HEK293 (cell line): Measurements from ENCODE around the gene DNAH8.

Experiments
- CTCF ChIA-PET: fragments of 350-600 bp; formaldehyde crosslinking; extraction: SDS; loops from one replicate; lab custom pipeline; 2021; ENCODE audit warnings: antibody characterized with exemption; lab: Yijun Ruan, JAX
- POLR2A ChIA-PET: fragments of 300-600 bp; formaldehyde crosslinking; extraction: SDS; loops from one replicate; lab custom pipeline; 2020; ENCODE audit warnings: antibody characterized with exemption, inconsistent platforms; lab: Yijun Ruan, JAX
- H3K27ac ChIP-seq: fragments of 200-500 bp; sonication (Bioruptor generic); 2 replicates; pipeline ENCODE4 v1.5.1; 2014; ENCODE audit warnings: low read depth, low read length, control low read depth, inconsistent platforms; ENCODE audit errors: extremely low read depth
- H3K36me3 ChIP-seq, 2 experiments: fragments of 200-500 bp in 1 of 2; sonication (Bioruptor generic) in 1 of 2; 1 replicate in 1 of 2; 2 replicates in 1 of 2; pipeline ENCODE4 v1.5.1; 2014 to 2017; ENCODE audit warnings: inconsistent platforms in 2 of 2, low read length in 2 of 2; ENCODE audit not compliant: control insufficient read depth in 2 of 2, insufficient read depth in 1 of 2
- H3K4me1 ChIP-seq: fragments of 200-500 bp; sonication (Bioruptor generic); 2 replicates; pipeline ENCODE4 v1.5.1; 2014; ENCODE audit warnings: mild to moderate bottlenecking, low read length, inconsistent platforms; ENCODE audit not compliant: control insufficient read depth, insufficient read depth
- H3K4me3 ChIP-seq: 2 replicates; pipeline ENCODE4 v1.5.1; 2011; ENCODE audit warnings: low read depth, mild to moderate bottlenecking, control low read depth, low read length, moderate library complexity
- H3K9me3 ChIP-seq: fragments of 200-500 bp; sonication (Bioruptor generic); 2 replicates; pipeline ENCODE4 v1.5.1; 2014; ENCODE audit warnings: low read depth, low read length, inconsistent platforms; ENCODE audit not compliant: control insufficient read depth, insufficient read depth
- BCL11A ChIP-seq: fragments of 450-650 bp; formaldehyde crosslinking; IDR thresholded peaks from 2 replicates; pipeline ENCODE4 v1.5.1; 2016; ENCODE audit warnings: low read depth, missing biosample characterization, missing genetic modification characterization
- BCL11B ChIP-seq: fragments of 450-650 bp; formaldehyde crosslinking; IDR thresholded peaks from 2 replicates; pipeline ENCODE4 v1.5.1; 2016; ENCODE audit warnings: low read depth, missing biosample characterization, missing genetic modification characterization
- SALL2 ChIP-seq: fragments of 450-650 bp; formaldehyde crosslinking; IDR thresholded peaks from 2 replicates; pipeline ENCODE4 v1.5.0; 2017; ENCODE audit warnings: missing biosample characterization, mild to moderate bottlenecking, missing genetic modification characterization, borderline replicate concordance
- ZNF138 ChIP-seq: fragments of 450-650 bp; formaldehyde crosslinking; IDR thresholded peaks from 2 replicates; pipeline ENCODE4 v1.5.1; 2016; ENCODE audit warnings: missing biosample characterization, missing genetic modification characterization, borderline replicate concordance
- ZNF146 ChIP-seq: fragments of 450-650 bp; formaldehyde crosslinking; IDR thresholded peaks from 2 replicates; pipeline ENCODE4 v1.5.1; 2016; ENCODE audit warnings: missing biosample characterization, missing genetic modification characterization
- ZNF16 ChIP-seq: fragments of 450-650 bp; formaldehyde crosslinking; IDR thresholded peaks from 2 replicates; pipeline ENCODE4 v1.5.1; 2016; ENCODE audit warnings: low read depth, missing biosample characterization, missing genetic modification characterization
- ZNF37A ChIP-seq: fragments of 450-650 bp; IDR thresholded peaks from 2 replicates; pipeline ENCODE4 v1.5.1; 2018; ENCODE audit warnings: missing biosample characterization, missing genetic modification characterization
- ZNF549 ChIP-seq: fragments of 450-650 bp; IDR thresholded peaks from 2 replicates; pipeline ENCODE4 v1.5.1; 2018; ENCODE audit warnings: missing biosample characterization, missing genetic modification characterization, mild to moderate bottlenecking, inconsistent platforms, moderate library complexity
- ZNF571 ChIP-seq: fragments of 450-650 bp; formaldehyde crosslinking; IDR thresholded peaks from 2 replicates; pipeline ENCODE4 v1.5.0; 2017; ENCODE audit warnings: missing biosample characterization, missing genetic modification characterization
- TF ChIP-seq, protein P1 (sequence below): fragments of 450-650 bp; formaldehyde crosslinking; IDR thresholded peaks from 2 replicates; pipeline ENCODE4 v1.5.1; 2016; ENCODE audit warnings: missing biosample characterization, missing genetic modification characterization
- TF ChIP-seq, protein P2 (sequence below): fragments of 450-650 bp; formaldehyde crosslinking; conservative IDR thresholded peaks from 2 replicates; pipeline ENCODE4 v1.5.1; 2016; ENCODE audit warnings: low read depth, missing biosample characterization, missing genetic modification characterization
- TF ChIP-seq, protein P3 (sequence below): fragments of 450-650 bp; formaldehyde crosslinking; IDR thresholded peaks from 2 replicates; pipeline ENCODE4 v1.5.1; 2016; ENCODE audit warnings: missing biosample characterization, missing genetic modification characterization
- TF ChIP-seq, protein P4 (sequence below): fragments of 450-650 bp; formaldehyde crosslinking; IDR thresholded peaks from 2 replicates; pipeline ENCODE4 v1.5.1; 2016; ENCODE audit warnings: missing biosample characterization, missing genetic modification characterization, borderline replicate concordance
- TF ChIP-seq, protein P5 (sequence below): fragments of 450-650 bp; formaldehyde crosslinking; IDR thresholded peaks from 2 replicates; pipeline ENCODE4 v1.5.1; 2016; ENCODE audit warnings: missing biosample characterization, missing genetic modification characterization

The DNAH8 gene

DNA sequence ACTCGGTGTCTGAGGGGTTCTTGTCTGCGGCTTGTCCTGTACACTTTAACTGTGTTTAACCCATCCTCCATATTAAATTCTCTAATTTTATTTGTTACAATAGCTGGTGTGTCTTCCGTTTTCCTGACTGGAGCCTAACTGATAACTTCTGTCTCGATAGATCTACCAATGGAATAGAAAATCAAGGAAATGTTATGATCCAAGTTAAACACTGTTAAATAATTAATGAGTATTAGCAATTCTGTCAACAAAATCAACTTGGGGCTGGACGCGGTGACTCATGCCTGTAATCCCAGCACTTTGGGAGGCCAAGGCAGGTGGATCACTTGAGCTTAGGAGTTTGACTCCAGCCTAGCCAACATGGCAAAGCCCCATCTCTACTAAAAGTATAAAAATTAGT lies 81.7 kb downstream of the DNAH8 start:
- Histone ChIP-seq H3K36me3 (no peaks in the 10 kb centered on the region), H3K4me3 (no peak overlapping the region), H3K27ac (no peak overlapping the region), H3K4me1 (peaks cover 3% of the 10 kb centered on the region; the same call in 1 of the 2 replicates), H3K9me3 (no peaks in the 10 kb centered on the region)
- CTCF ChIA-PET: interaction anchor here (0.6 to 2.9 kb wide), 4 partner anchors 24 to 80 kb away, joined by 4 to 10 read pairs (median 5); no protein-coding TSS in a partner anchor
- POLR2A ChIA-PET: no interaction called here
- TF ChIP-seq SALL2 (tag by site-specific recombination) (no peak), ZNF571 (tag by site-specific recombination) (no peak), ZNF549 (tag by site-specific recombination) (no peak), BCL11A (tag by site-specific recombination) (no peak), ZNF146 (no peak), BCL11B (tag by site-specific recombination) (no peak)
- TF ChIP-seq, protein P1, sequence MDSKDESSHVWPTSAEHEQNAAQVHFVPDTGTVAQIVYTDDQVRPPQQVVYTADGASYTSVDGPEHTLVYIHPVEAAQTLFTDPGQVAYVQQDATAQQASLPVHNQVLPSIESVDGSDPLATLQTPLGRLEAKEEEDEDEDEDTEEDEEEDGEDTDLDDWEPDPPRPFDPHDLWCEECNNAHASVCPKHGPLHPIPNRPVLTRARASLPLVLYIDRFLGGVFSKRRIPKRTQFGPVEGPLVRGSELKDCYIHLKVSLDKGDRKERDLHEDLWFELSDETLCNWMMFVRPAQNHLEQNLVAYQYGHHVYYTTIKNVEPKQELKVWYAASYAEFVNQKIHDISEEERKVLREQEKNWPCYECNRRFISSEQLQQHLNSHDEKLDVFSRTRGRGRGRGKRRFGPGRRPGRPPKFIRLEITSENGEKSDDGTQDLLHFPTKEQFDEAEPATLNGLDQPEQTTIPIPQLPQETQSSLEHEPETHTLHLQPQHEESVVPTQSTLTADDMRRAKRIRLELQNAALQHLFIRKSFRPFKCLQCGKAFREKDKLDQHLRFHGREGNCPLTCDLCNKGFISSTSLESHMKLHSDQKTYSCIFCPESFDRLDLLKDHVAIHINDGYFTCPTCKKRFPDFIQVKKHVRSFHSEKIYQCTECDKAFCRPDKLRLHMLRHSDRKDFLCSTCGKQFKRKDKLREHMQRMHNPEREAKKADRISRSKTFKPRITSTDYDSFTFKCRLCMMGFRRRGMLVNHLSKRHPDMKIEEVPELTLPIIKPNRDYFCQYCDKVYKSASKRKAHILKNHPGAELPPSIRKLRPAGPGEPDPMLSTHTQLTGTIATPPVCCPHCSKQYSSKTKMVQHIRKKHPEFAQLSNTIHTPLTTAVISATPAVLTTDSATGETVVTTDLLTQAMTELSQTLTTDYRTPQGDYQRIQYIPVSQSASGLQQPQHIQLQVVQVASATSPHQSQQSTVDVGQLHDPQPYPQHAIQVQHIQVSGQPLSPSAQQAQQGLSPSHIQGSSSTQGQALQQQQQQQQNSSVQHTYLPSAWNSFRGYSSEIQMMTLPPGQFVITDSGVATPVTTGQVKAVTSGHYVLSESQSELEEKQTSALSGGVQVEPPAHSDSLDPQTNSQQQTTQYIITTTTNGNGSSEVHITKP (tag by site-specific recombination): no peak
- TF ChIP-seq, protein P2, sequence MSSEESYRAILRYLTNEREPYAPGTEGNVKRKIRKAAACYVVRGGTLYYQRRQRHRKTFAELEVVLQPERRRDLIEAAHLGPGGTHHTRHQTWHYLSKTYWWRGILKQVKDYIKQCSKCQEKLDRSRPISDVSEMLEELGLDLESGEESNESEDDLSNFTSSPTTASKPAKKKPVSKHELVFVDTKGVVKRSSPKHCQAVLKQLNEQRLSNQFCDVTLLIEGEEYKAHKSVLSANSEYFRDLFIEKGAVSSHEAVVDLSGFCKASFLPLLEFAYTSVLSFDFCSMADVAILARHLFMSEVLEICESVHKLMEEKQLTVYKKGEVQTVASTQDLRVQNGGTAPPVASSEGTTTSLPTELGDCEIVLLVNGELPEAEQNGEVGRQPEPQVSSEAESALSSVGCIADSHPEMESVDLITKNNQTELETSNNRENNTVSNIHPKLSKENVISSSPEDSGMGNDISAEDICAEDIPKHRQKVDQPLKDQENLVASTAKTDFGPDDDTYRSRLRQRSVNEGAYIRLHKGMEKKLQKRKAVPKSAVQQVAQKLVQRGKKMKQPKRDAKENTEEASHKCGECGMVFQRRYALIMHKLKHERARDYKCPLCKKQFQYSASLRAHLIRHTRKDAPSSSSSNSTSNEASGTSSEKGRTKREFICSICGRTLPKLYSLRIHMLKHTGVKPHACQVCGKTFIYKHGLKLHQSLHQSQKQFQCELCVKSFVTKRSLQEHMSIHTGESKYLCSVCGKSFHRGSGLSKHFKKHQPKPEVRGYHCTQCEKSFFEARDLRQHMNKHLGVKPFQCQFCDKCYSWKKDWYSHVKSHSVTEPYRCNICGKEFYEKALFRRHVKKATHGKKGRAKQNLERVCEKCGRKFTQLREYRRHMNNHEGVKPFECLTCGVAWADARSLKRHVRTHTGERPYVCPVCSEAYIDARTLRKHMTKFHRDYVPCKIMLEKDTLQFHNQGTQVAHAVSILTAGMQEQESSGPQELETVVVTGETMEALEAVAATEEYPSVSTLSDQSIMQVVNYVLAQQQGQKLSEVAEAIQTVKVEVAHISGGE (tag by site-specific recombination): no peak
- TF ChIP-seq, protein P3, sequence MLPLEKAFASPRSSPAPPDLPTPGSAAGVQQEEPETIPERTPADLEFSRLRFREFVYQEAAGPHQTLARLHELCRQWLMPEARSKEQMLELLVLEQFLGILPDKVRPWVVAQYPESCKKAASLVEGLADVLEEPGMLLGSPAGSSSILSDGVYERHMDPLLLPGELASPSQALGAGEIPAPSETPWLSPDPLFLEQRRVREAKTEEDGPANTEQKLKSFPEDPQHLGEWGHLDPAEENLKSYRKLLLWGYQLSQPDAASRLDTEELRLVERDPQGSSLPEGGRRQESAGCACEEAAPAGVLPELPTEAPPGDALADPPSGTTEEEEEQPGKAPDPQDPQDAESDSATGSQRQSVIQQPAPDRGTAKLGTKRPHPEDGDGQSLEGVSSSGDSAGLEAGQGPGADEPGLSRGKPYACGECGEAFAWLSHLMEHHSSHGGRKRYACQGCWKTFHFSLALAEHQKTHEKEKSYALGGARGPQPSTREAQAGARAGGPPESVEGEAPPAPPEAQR (tag by site-specific recombination): no peak

DNA sequence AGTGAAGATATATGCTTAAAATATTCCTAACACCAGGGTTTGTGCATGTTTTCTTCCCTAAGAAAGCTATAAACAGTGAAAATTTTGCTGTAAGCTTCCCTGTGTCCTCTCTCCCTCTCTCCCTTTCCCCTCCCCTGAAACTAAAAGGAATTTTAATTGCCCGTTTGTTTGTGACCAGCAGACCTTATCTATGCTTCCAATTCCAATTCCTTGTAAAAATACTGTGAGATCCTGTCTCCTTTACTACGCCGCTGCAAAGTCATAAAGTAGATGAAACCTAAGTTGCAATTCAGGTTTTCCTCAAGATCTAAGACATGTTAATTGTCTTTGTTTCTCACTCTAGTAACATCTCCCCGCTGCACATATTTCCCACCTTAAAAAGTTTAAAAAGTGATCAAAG lies 82.3 kb downstream of the DNAH8 start:
- ChIA-PET CTCF (interaction anchor here (1.1 to 2.9 kb wide), 2 partner anchors 24 to 30 kb away, joined by 5 to 10 read pairs; no protein-coding TSS in a partner anchor), POLR2A (interaction anchor here (0.7 kb wide), 1 partner anchor 373 kb away, joined by 4 read pairs; no protein-coding TSS in a partner anchor)
- H3K36me3 ChIP-seq: no peaks in the 10 kb centered on the region
- no peak overlapping the region for H3K27ac ChIP-seq
- H3K9me3 ChIP-seq: no peaks in the 10 kb centered on the region
- no peak overlapping the region for H3K4me3 ChIP-seq
- TF ChIP-seq ZNF37A (tag by site-specific recombination) (no peak), ZNF16 (tag by site-specific recombination) (no peak), ZNF138 (tag by site-specific recombination) (no peak)
- TF ChIP-seq, protein P4, sequence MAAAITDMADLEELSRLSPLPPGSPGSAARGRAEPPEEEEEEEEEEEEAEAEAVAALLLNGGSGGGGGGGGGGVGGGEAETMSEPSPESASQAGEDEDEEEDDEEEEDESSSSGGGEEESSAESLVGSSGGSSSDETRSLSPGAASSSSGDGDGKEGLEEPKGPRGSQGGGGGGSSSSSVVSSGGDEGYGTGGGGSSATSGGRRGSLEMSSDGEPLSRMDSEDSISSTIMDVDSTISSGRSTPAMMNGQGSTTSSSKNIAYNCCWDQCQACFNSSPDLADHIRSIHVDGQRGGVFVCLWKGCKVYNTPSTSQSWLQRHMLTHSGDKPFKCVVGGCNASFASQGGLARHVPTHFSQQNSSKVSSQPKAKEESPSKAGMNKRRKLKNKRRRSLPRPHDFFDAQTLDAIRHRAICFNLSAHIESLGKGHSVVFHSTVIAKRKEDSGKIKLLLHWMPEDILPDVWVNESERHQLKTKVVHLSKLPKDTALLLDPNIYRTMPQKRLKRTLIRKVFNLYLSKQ (tag by site-specific recombination): no peak
- TF ChIP-seq, protein P5, sequence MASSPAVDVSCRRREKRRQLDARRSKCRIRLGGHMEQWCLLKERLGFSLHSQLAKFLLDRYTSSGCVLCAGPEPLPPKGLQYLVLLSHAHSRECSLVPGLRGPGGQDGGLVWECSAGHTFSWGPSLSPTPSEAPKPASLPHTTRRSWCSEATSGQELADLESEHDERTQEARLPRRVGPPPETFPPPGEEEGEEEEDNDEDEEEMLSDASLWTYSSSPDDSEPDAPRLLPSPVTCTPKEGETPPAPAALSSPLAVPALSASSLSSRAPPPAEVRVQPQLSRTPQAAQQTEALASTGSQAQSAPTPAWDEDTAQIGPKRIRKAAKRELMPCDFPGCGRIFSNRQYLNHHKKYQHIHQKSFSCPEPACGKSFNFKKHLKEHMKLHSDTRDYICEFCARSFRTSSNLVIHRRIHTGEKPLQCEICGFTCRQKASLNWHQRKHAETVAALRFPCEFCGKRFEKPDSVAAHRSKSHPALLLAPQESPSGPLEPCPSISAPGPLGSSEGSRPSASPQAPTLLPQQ (tag by site-specific recombination): no peak
- H3K4me1 ChIP-seq: peaks cover 3% of the 10 kb centered on the region; the same call in 1 of the 2 replicates
